Activated T-cell treated with anti-CD3 and anti-CD28 coated beads, Interleukin-2, amount 50 U/mL, for 4 hours (primary cell): Measurements from ENCODE around the gene CIT. TPM values are rescaled to one million over a fixed set of nuclear protein-coding genes. Genes with fewer than 3 reads are reported as not detected.

Source experiments
- ATAC-seq, 2 donors: fragments of 200-7000 bp; cut with Tn5 transposase; one replicate each; pipeline ENCODE4 v1.10.0; 2021
- DNase-seq: peaks from one replicate; pipeline ENCODE4 v3.0.0-alpha.2; 2020
- H3K27me3 Mint-ChIP-seq: one replicate; pipeline ENCODE4 v1.8.0; 2021; ENCODE audit warnings: low read depth, mixed read lengths
- H3K36me3 Mint-ChIP-seq: one replicate; pipeline ENCODE4 v1.8.0; 2022; ENCODE audit warnings: mixed read lengths; ENCODE audit not compliant: insufficient read depth
- H3K4me1 Mint-ChIP-seq: one replicate; pipeline ENCODE4 v1.8.0; 2021; ENCODE audit warnings: low read depth, mixed read lengths
- H3K4me3 Mint-ChIP-seq: one replicate; pipeline ENCODE4 v1.8.0; 2021; ENCODE audit warnings: mild to moderate bottlenecking, moderate library complexity, mixed read lengths
- H3K9me3 Mint-ChIP-seq: one replicate; pipeline ENCODE4 v1.8.0; 2021; ENCODE audit warnings: mixed read lengths
- total RNA-seq, 3 donors: library from RNA; stranded (reverse); gene quantifications; one replicate each; pipeline ENCODE4 v1.2.1, GENCODE V29; 2021

Gene CIT
- total RNA-seq, 3 donors from 2014 or later = 5.2 to 8.9 (median 5.3) TPM

- Mint-ChIP-seq H3K36me3 (peaks cover 2% of the 10 kb centered on the region), H3K4me1 (no peaks in the 10 kb centered on the region), H3K4me3 (no peak overlapping the region), H3K9me3 (peaks cover 5% of the 10 kb centered on the region), H3K27me3 (no peaks in the 10 kb centered on the region)
- DNase-seq = no peak
- no peak for ATAC-seq
Observed at GRCh38 chr12:119836781-119837180, 40.3 kb downstream of the CIT start.

- Mint-ChIP-seq H3K36me3 (peaks cover 2% of the 10 kb centered on the region), H3K4me3 (no peak overlapping the region), H3K27me3 (no peaks in the 10 kb centered on the region), H3K4me1 (no peaks in the 10 kb centered on the region), H3K9me3 (no peaks in the 10 kb centered on the region)
- no peak for ATAC-seq
- DNase-seq = no peak
Observed at GRCh38 chr12:119835068-119835467, 42.1 kb downstream of the CIT start.

- H3K36me3 Mint-ChIP-seq = no peaks in the 10 kb centered on the region
- no peak overlapping the region for H3K4me3 Mint-ChIP-seq
- H3K9me3 Mint-ChIP-seq = no peaks in the 10 kb centered on the region
- no peaks in the 10 kb centered on the region for H3K27me3 Mint-ChIP-seq
- DNase-seq (no peak), ATAC-seq (no peak)
- H3K4me1 Mint-ChIP-seq = no peaks in the 10 kb centered on the region
Observed at GRCh38 chr12:119829439-119829838, 47.7 kb downstream of the CIT start.

GRCh38 chr12:119828300-119828699 is 48.8 kb downstream of the CIT start:
- no peak overlapping the region for H3K4me3 Mint-ChIP-seq
- ATAC-seq (no peak), DNase-seq (no peak)
- H3K36me3 Mint-ChIP-seq = no peaks in the 10 kb centered on the region
- no peaks in the 10 kb centered on the region for H3K4me1 Mint-ChIP-seq
- H3K9me3 Mint-ChIP-seq = no peaks in the 10 kb centered on the region
- no peaks in the 10 kb centered on the region for H3K27me3 Mint-ChIP-seq

- no peaks in the 10 kb centered on the region for H3K27me3 Mint-ChIP-seq
Observed at GRCh38 chr12:119827760-119828159, 49.4 kb downstream of the CIT start.

GRCh38 chr12:119826661-119827445 is 50.3 kb downstream of the CIT start:
- Mint-ChIP-seq H3K4me3 (no peak overlapping the region), H3K36me3 (no peaks in the 10 kb centered on the region), H3K4me1 (no peaks in the 10 kb centered on the region), H3K9me3 (no peaks in the 10 kb centered on the region), H3K27me3 (no peaks in the 10 kb centered on the region)
- DNase-seq = no peak
- ATAC-seq = no peak

More at GRCh38 chr12:119827760-119828159, 49.4 kb downstream of the CIT start:
- no peaks in the 10 kb centered on the region for H3K4me1 Mint-ChIP-seq
- H3K36me3 Mint-ChIP-seq = no peaks in the 10 kb centered on the region
- no peak for ATAC-seq
- H3K4me3 Mint-ChIP-seq = no peak overlapping the region
- no peak for DNase-seq
- H3K9me3 Mint-ChIP-seq = no peaks in the 10 kb centered on the region

GRCh38 chr12:119825262-119825661 is 51.9 kb downstream of the CIT start:
- no peaks in the 10 kb centered on the region for H3K36me3 Mint-ChIP-seq
- H3K4me1 Mint-ChIP-seq = no peaks in the 10 kb centered on the region
- H3K27me3 Mint-ChIP-seq = no peaks in the 10 kb centered on the region
- DNase-seq (no peak), ATAC-seq (no peak)
- no peak overlapping the region for H3K4me3 Mint-ChIP-seq
- no peaks in the 10 kb centered on the region for H3K9me3 Mint-ChIP-seq

- ATAC-seq (no peak), DNase-seq (no peak)
- Mint-ChIP-seq H3K27me3 (no peaks in the 10 kb centered on the region), H3K36me3 (no peaks in the 10 kb centered on the region), H3K4me1 (no peaks in the 10 kb centered on the region), H3K4me3 (no peak overlapping the region), H3K9me3 (no peaks in the 10 kb centered on the region)
Observed at GRCh38 chr12:119822046-119822445, 55.1 kb downstream of the CIT start.

- Mint-ChIP-seq H3K9me3 (no peaks in the 10 kb centered on the region), H3K4me1 (no peaks in the 10 kb centered on the region), H3K27me3 (no peaks in the 10 kb centered on the region), H3K36me3 (no peaks in the 10 kb centered on the region), H3K4me3 (no peak overlapping the region)
- DNase-seq = no peak
- ATAC-seq = no peak
Observed at GRCh38 chr12:119819322-119819721, 57.8 kb downstream of the CIT start.

GRCh38 chr12:119817546-119818343 is 59.4 kb downstream of the CIT start:
- Mint-ChIP-seq H3K4me3 (no peak overlapping the region), H3K4me1 (no peaks in the 10 kb centered on the region), H3K27me3 (no peaks in the 10 kb centered on the region), H3K9me3 (no peaks in the 10 kb centered on the region), H3K36me3 (no peaks in the 10 kb centered on the region)
- no peak for DNase-seq
- ATAC-seq = no peak

GRCh38 chr12:119809023-119809422 is 68.1 kb downstream of the CIT start:
- Mint-ChIP-seq H3K36me3 (peaks cover 4% of the 10 kb centered on the region), H3K4me1 (peaks cover 8% of the 10 kb centered on the region), H3K27me3 (no peaks in the 10 kb centered on the region), H3K9me3 (peaks cover 4% of the 10 kb centered on the region), H3K4me3 (no peak overlapping the region)
- DNase-seq (no peak), ATAC-seq (no peak)

- Mint-ChIP-seq H3K27me3 (no peaks in the 10 kb centered on the region), H3K4me1 (peaks cover 8% of the 10 kb centered on the region), H3K9me3 (peaks cover 4% of the 10 kb centered on the region), H3K36me3 (peaks cover 4% of the 10 kb centered on the region), H3K4me3 (no peak overlapping the region)
- ATAC-seq (no peak), DNase-seq (no peak)
Observed at GRCh38 chr12:119808441-119808840, 68.7 kb downstream of the CIT start.

GRCh38 chr12:119807380-119807779 is 69.7 kb downstream of the CIT start:
- H3K4me1 Mint-ChIP-seq = peaks cover 8% of the 10 kb centered on the region
- DNase-seq (no peak), ATAC-seq (no peak)
- no peaks in the 10 kb centered on the region for H3K27me3 Mint-ChIP-seq
- peaks cover 4% of the 10 kb centered on the region for H3K36me3 Mint-ChIP-seq
- no peak overlapping the region for H3K4me3 Mint-ChIP-seq
- peaks cover 4% of the 10 kb centered on the region for H3K9me3 Mint-ChIP-seq

- DNase-seq = no peak
- peak in 1 of 2 donors; percentile 41 for ATAC-seq
- no peaks in the 10 kb centered on the region for H3K27me3 Mint-ChIP-seq
- H3K36me3 Mint-ChIP-seq = peaks cover 4% of the 10 kb centered on the region
- peaks cover 4% of the 10 kb centered on the region for H3K9me3 Mint-ChIP-seq
- H3K4me3 Mint-ChIP-seq = no peak overlapping the region
- peaks cover 5% of the 10 kb centered on the region for H3K4me1 Mint-ChIP-seq
Observed at GRCh38 chr12:119804011-119804641, 73.0 kb downstream of the CIT start.
